ENCODE data around the gene MEIS3.

GRCh38 chr19:47465957-47466356 is 46.6 kb upstream of the MEIS3 start:
- TF ChIP-seq CTCF (IDR thresholded peaks at IDR 0.05; ENCODE audit: low read length) (no peak), EZH2 (optimal IDR thresholded peaks at IDR 0.05; ENCODE audit: low read depth, low read length) (no peak), EZH2phosphoT487 (IDR thresholded peaks at IDR 0.05; ENCODE audit: low read length) (no peak)
